Neural cell (in vitro differentiated cells): ENCODE data around the gene ST7L. TPM values are rescaled to one million over a fixed set of nuclear protein-coding genes. Genes with fewer than 3 reads are reported as not detected.

Source experiments
- H2AFZ ChIP-seq: fragments of 200-600, 300-800 bp; sonication (generic), shearing (Covaris generic); 2 replicates; pipeline ENCODE4 v1.6.0; 2014; ENCODE audit warnings: low read depth, mild to moderate bottlenecking, antibody characterized with exemption, low read length, moderate library complexity
- H3F3A ChIP-seq: fragments of 200-600 bp; shearing (Covaris generic); 2 replicates; pipeline ENCODE4 v1.6.1; 2016; ENCODE audit warnings: mild to moderate bottlenecking, moderate library complexity, mixed read lengths, antibody characterized with exemption, low read length; ENCODE audit not compliant: insufficient read depth, poor library complexity, severe bottlenecking
- H3K27ac ChIP-seq: fragments of 200-600, 300-800 bp; sonication (generic), shearing (Covaris generic); 2 replicates; pipeline ENCODE4 v1.5.1; 2014; ENCODE audit warnings: mild to moderate bottlenecking, low read length, moderate library complexity
- H3K27me3 ChIP-seq: fragments of 300-800, 200-600 bp; sonication (generic), shearing (Covaris generic); 2 replicates; pipeline ENCODE4 v1.6.0; 2014; ENCODE audit warnings: mild to moderate bottlenecking, low read depth, low read length, moderate library complexity; ENCODE audit not compliant: insufficient read depth
- H3K36me3 ChIP-seq: fragments of 300-800, 200-600 bp; sonication (generic), shearing (Covaris generic); 2 replicates; pipeline ENCODE4 v1.5.1; 2014; ENCODE audit warnings: mild to moderate bottlenecking, antibody characterized with exemption, low read length, moderate library complexity; ENCODE audit not compliant: insufficient read depth
- H3K4me2 ChIP-seq: fragments of 300-800, 200-600 bp; sonication (generic), shearing (Covaris generic); 2 replicates; pipeline ENCODE4 v1.6.0; 2014; ENCODE audit warnings: mild to moderate bottlenecking, low read length
- H3K4me3 ChIP-seq: fragments of 300-800, 200-600 bp; sonication (generic), shearing (Covaris generic); 2 replicates; pipeline ENCODE4 v1.5.1; 2014; ENCODE audit warnings: mild to moderate bottlenecking, low read length, moderate library complexity
- H3K79me2 ChIP-seq: fragments of 200-600 bp; shearing (Covaris generic); replicated peaks from 2 replicates; pipeline ENCODE4 v1.6.0; 2014; ENCODE audit warnings: mild to moderate bottlenecking, low read length, moderate library complexity; ENCODE audit not compliant: insufficient read depth
- H3K9ac ChIP-seq: fragments of 300-800, 200-600 bp; sonication (generic), shearing (Covaris generic); 2 replicates; pipeline ENCODE4 v1.6.1; 2016; ENCODE audit warnings: mild to moderate bottlenecking, low read length, mixed read lengths
- H3K9me2 ChIP-seq: fragments of 200-600 bp; shearing (Covaris generic); 2 replicates; pipeline ENCODE4 v1.6.1; 2016; ENCODE audit warnings: mild to moderate bottlenecking, low read length, mixed read lengths; ENCODE audit not compliant: insufficient read depth
- H3K9me3 ChIP-seq: fragments of 200-600, 300-800 bp; sonication (generic), shearing (Covaris generic); 2 replicates; pipeline ENCODE4 v1.6.1; 2016; ENCODE audit warnings: mild to moderate bottlenecking, mixed run types, low read length, moderate library complexity, mixed read lengths
- H4K20me1 ChIP-seq: fragments of 200-600 bp; shearing (Covaris generic); 2 replicates; pipeline ENCODE4 v1.6.1; 2016; ENCODE audit warnings: mild to moderate bottlenecking, mixed run types; ENCODE audit not compliant: insufficient read depth
- EP300 ChIP-seq: fragments of 450-650 bp; conservative IDR thresholded peaks from 2 replicates; pipeline ENCODE4 v1.6.1; 2014; ENCODE audit warnings: antibody characterized with exemption, mild to moderate bottlenecking, moderate library complexity; ENCODE audit not compliant: poor library complexity, severe bottlenecking
- EZH2 ChIP-seq: fragments of 200-600, 300-800 bp; shearing (Covaris generic), sonication (generic); IDR thresholded peaks from 2 replicates; pipeline ENCODE4 v1.6.1; 2014; ENCODE audit warnings: antibody characterized with exemption, low read length, borderline replicate concordance, mild to moderate bottlenecking; ENCODE audit not compliant: insufficient read depth, poor library complexity, severe bottlenecking
- MXI1 ChIP-seq: fragments of 450-650 bp; conservative IDR thresholded peaks from 2 replicates; pipeline ENCODE4 v1.6.1; 2014; ENCODE audit warnings: antibody characterized with exemption, mild to moderate bottlenecking; ENCODE audit not compliant: poor library complexity, severe bottlenecking
- POLR2AphosphoS5 ChIP-seq: IDR thresholded peaks from 2 replicates; pipeline ENCODE4 v1.6.1; 2012
- RAD21 ChIP-seq: fragments of 450-650 bp; conservative IDR thresholded peaks from 2 replicates; pipeline ENCODE4 v1.6.1; 2014; ENCODE audit warnings: antibody characterized with exemption, mild to moderate bottlenecking, moderate library complexity
- SMC3 ChIP-seq: fragments of 450-650 bp; conservative IDR thresholded peaks from 2 replicates; pipeline ENCODE4 v1.6.1; 2014; ENCODE audit warnings: antibody characterized with exemption, mild to moderate bottlenecking, moderate library complexity; ENCODE audit not compliant: poor library complexity
- TAF1 ChIP-seq: IDR thresholded peaks from 2 replicates; pipeline ENCODE4 v1.6.1; 2012; ENCODE audit warnings: low read depth
- polyA plus RNA-seq: library from polyadenylated mRNA; depleted of rRNA; stranded (reverse); fragments of >200 nt; gene quantifications from 2 replicates; pipeline ENCODE4 v1.2.3, GENCODE V29; 2014
- TF ChIP-seq, protein P1 (sequence below): IDR thresholded peaks from 2 replicates; pipeline ENCODE4 v1.6.1; 2012; ENCODE audit warnings: borderline replicate concordance
- TF ChIP-seq, protein P2 (sequence below): fragments of 450-650 bp; IDR thresholded peaks from 2 replicates; pipeline ENCODE4 v1.5.1; 2014; ENCODE audit warnings: antibody characterized with exemption, mild to moderate bottlenecking, moderate library complexity; ENCODE audit not compliant: poor library complexity, severe bottlenecking

ST7L gene
- polyA plus RNA-seq, 1 donor from 2014 or later, result 33.7 TPM

DNA sequence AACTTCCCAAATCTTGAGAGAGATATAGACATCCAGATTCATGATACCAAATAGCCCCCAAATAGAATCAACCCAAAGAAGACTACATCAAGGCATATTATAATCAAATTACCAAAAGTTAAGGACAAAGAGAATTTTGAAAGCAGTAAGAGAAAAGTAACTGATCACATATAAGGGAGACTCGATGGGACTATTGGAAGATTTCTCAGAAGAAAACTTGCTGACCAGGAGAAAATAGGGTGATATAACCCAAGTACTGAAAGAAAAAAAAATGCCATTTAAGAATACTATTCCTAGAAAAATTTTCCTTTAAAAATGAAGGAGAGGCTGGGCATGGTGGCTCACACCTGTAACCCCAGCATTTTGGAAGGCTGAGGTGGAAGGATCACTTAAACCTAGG is 140.6 kb downstream of the ST7L start:
- TF ChIP-seq, protein P1, sequence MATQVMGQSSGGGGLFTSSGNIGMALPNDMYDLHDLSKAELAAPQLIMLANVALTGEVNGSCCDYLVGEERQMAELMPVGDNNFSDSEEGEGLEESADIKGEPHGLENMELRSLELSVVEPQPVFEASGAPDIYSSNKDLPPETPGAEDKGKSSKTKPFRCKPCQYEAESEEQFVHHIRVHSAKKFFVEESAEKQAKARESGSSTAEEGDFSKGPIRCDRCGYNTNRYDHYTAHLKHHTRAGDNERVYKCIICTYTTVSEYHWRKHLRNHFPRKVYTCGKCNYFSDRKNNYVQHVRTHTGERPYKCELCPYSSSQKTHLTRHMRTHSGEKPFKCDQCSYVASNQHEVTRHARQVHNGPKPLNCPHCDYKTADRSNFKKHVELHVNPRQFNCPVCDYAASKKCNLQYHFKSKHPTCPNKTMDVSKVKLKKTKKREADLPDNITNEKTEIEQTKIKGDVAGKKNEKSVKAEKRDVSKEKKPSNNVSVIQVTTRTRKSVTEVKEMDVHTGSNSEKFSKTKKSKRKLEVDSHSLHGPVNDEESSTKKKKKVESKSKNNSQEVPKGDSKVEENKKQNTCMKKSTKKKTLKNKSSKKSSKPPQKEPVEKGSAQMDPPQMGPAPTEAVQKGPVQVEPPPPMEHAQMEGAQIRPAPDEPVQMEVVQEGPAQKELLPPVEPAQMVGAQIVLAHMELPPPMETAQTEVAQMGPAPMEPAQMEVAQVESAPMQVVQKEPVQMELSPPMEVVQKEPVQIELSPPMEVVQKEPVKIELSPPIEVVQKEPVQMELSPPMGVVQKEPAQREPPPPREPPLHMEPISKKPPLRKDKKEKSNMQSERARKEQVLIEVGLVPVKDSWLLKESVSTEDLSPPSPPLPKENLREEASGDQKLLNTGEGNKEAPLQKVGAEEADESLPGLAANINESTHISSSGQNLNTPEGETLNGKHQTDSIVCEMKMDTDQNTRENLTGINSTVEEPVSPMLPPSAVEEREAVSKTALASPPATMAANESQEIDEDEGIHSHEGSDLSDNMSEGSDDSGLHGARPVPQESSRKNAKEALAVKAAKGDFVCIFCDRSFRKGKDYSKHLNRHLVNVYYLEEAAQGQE, result no peak
- TF ChIP-seq SMC3 (no peak), TAF1 (no peak), POLR2AphosphoS5 (no peak), EZH2 (no peak), EP300 (no peak)
- TF ChIP-seq, protein P2, sequence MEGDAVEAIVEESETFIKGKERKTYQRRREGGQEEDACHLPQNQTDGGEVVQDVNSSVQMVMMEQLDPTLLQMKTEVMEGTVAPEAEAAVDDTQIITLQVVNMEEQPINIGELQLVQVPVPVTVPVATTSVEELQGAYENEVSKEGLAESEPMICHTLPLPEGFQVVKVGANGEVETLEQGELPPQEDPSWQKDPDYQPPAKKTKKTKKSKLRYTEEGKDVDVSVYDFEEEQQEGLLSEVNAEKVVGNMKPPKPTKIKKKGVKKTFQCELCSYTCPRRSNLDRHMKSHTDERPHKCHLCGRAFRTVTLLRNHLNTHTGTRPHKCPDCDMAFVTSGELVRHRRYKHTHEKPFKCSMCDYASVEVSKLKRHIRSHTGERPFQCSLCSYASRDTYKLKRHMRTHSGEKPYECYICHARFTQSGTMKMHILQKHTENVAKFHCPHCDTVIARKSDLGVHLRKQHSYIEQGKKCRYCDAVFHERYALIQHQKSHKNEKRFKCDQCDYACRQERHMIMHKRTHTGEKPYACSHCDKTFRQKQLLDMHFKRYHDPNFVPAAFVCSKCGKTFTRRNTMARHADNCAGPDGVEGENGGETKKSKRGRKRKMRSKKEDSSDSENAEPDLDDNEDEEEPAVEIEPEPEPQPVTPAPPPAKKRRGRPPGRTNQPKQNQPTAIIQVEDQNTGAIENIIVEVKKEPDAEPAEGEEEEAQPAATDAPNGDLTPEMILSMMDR, result no peak
- Histone ChIP-seq H3F3A (no peaks in the 10 kb centered on the region), H3K27ac (no peak overlapping the region), H4K20me1 (no peaks in the 10 kb centered on the region), H3K9ac (no peak overlapping the region), H3K27me3 (no peaks in the 10 kb centered on the region), H3K79me2 (no peaks in the 10 kb centered on the region), H2AFZ (no peak overlapping the region), H3K9me2 (no peaks in the 10 kb centered on the region), H3K4me2 (no peak overlapping the region), H3K36me3 (no peaks in the 10 kb centered on the region), H3K9me3 (no peaks in the 10 kb centered on the region), H3K4me3 (no peak overlapping the region)

DNA sequence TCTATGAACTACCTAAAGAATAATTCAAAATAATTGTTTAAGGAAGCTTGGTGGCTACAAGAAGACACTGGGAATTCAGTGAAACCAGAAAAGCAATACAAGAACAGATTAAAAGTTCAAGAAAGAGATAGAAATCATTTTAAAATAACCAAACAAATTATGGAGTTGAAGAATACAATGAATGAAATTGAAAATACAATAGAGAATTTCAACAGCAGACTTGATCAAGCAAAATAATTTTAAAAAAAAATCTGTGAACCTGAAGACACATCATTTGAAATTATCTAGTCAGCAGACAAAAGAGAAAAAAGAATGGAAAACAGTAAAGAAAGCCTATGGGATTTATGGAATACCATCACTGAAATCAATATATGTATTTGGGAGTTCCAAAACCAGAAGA is 141.4 kb downstream of the ST7L start:
- Histone ChIP-seq H3K9me3 (no peaks in the 10 kb centered on the region), H2AFZ (no peak overlapping the region), H3F3A (no peaks in the 10 kb centered on the region), H3K9ac (no peak overlapping the region), H3K4me3 (no peak overlapping the region), H3K27ac (no peak overlapping the region), H4K20me1 (no peaks in the 10 kb centered on the region), H3K79me2 (no peaks in the 10 kb centered on the region), H3K27me3 (no peaks in the 10 kb centered on the region), H3K9me2 (no peaks in the 10 kb centered on the region), H3K36me3 (no peaks in the 10 kb centered on the region), H3K4me2 (no peak overlapping the region)
- TF ChIP-seq EZH2 (no peak), SMC3 (no peak), TAF1 (no peak), POLR2AphosphoS5 (no peak), RAD21 (no peak), MXI1 (no peak), EP300 (no peak)
- TF ChIP-seq, protein P1, result no peak
- TF ChIP-seq, protein P2, result no peak
